ENCODE results near the gene PCNX2. TPM values are rescaled to one million over a fixed set of nuclear protein-coding genes. Genes with fewer than 3 reads are reported as not detected.
A peak's percentile ranks its signal among the peaks of the same experiment; 100 is the strongest.

The PCNX2 gene
- 10 to 100 TPM in 3 of 5 donors, 1 to 10 TPM in 2; 5.9 to 34.4 (median 10.4) TPM for total RNA-seq
- 10 to 100 TPM in 1 of 3 donors, 1 to 10 TPM in 2; 3.0 to 15.4 (median 6.0) TPM for polyA plus RNA-seq
- long read RNA-seq, donor 1 = 0 reads
- long read RNA-seq, donor 2 = 0 reads
- long read RNA-seq, donor 3, partial matches to known transcripts = 0 of 1 reads
- long read RNA-seq, donor 3, other reads (novel, unspliced or antisense) = 0 of 1 reads
- long read RNA-seq, donor 4 = 0 reads
- long read RNA-seq, donor 5, partial matches to known transcripts = 0 of 1 reads
- long read RNA-seq, donor 5, other reads (novel, unspliced or antisense) = 0 of 1 reads
- long read RNA-seq, donor 6 = 0 reads
- long read RNA-seq, donor 7 = 0 reads
- long read RNA-seq, donor 8, partial matches to known transcripts = 0 of 1 reads
- long read RNA-seq, donor 8, other reads (novel, unspliced or antisense) = 0 of 1 reads
- long read RNA-seq, donor 9, partial matches to known transcripts = 6 of 6 reads
- long read RNA-seq, donor 9, other reads (novel, unspliced or antisense) = 0 of 6 reads
- long read RNA-seq, donor 10 = 0 reads

- peak within 1 kb of the TSS; percentile 61 to 88 (median 72) for H3K4me3 ChIP-seq
- no peaks in the 10 kb centered on the region for H3K9me3 ChIP-seq
- TF ChIP-seq POLR2A (IDR thresholded peaks at IDR 0.05) (no peak), EP300 (IDR thresholded peaks at IDR 0.05) (no peak), POLR2AphosphoS5 (IDR thresholded peaks at IDR 0.05) (peak in 1 of 3 donors; percentile 7)
- TF ChIP-seq, protein P1, sequence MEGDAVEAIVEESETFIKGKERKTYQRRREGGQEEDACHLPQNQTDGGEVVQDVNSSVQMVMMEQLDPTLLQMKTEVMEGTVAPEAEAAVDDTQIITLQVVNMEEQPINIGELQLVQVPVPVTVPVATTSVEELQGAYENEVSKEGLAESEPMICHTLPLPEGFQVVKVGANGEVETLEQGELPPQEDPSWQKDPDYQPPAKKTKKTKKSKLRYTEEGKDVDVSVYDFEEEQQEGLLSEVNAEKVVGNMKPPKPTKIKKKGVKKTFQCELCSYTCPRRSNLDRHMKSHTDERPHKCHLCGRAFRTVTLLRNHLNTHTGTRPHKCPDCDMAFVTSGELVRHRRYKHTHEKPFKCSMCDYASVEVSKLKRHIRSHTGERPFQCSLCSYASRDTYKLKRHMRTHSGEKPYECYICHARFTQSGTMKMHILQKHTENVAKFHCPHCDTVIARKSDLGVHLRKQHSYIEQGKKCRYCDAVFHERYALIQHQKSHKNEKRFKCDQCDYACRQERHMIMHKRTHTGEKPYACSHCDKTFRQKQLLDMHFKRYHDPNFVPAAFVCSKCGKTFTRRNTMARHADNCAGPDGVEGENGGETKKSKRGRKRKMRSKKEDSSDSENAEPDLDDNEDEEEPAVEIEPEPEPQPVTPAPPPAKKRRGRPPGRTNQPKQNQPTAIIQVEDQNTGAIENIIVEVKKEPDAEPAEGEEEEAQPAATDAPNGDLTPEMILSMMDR (IDR thresholded peaks at IDR 0.05) = no peak
- intact Hi-C loops (cut with DNase I; ENCODE audit: low total_unique reads) = no loop called here
- H3K27ac ChIP-seq = peak within 1 kb of the TSS; percentile 59 to 79 (median 71)
- H3K27me3 ChIP-seq = peaks cover 0 to 3% (median 0%) of the 10 kb centered on the region in 3 donors
- peaks cover 6 to 24% (median 15%) of the 10 kb centered on the region in 4 donors for H3K4me1 ChIP-seq
- 0 to 3% (median 1%) methylated on average over 45 to 54 of the region's 54 CpGs for WGBS, 5 donors
- peak; percentile 67 to 88 for DNase-seq
- no peaks in the 10 kb centered on the region for H3K36me3 ChIP-seq
These were observed at the start of gene PCNX2 for GRCh38 chr1:233295237-233295974. TSS of gene PCNX2 (minus strand) at chr1:233295725. CDS start at chr1:233295478, 247 bp downstream.

- Histone ChIP-seq H3K27me3 (no peaks in the 10 kb centered on the region), H3K9me3 (no peaks in the 10 kb centered on the region), H3K36me3 (peaks cover 0 to 6% (median 0%) of the 10 kb centered on the region in 4 donors), H3K27ac (peak overlapping the region in 3 of 5 donors; percentile 10 to 36 (median 25)), H3K4me1 (peaks cover 0 to 31% (median 10%) of the 10 kb centered on the region in 4 donors), H3K4me3 (no peak overlapping the region)
- TF ChIP-seq POLR2AphosphoS5 (IDR thresholded peaks at IDR 0.05) (peak in 1 of 3 donors; percentile 22), EP300 (IDR thresholded peaks at IDR 0.05) (no peak)
- peak; percentile 38 to 61 for DNase-seq
- intact Hi-C loops (cut with DNase I; ENCODE audit: low total_unique reads) = no loop called here
- WGBS, 5 donors = 25 to 54% (median 31%) methylated on average over 1 of the region's 1 CpG
These were observed 47.7 kb upstream of the PCNX2 start for GRCh38 chr1:233343262-233343661.

GRCh38 chr1:233342086-233342485, 46.6 kb upstream of the PCNX2 start:
- TF ChIP-seq POLR2A (IDR thresholded peaks at IDR 0.05) (no peak), POLR2AphosphoS5 (IDR thresholded peaks at IDR 0.05) (no peak), EP300 (IDR thresholded peaks at IDR 0.05) (no peak)
- TF ChIP-seq, protein P1 (IDR thresholded peaks at IDR 0.05) = no peak
- no peak overlapping the region for H3K27ac ChIP-seq
- no peak overlapping the region for H3K4me3 ChIP-seq
- H3K36me3 ChIP-seq = peaks cover 0 to 3% (median 0%) of the 10 kb centered on the region in 4 donors
- intact Hi-C loops (cut with DNase I; ENCODE audit: low total_unique reads) = no loop called here
- H3K27me3 ChIP-seq = no peaks in the 10 kb centered on the region
- no peaks in the 10 kb centered on the region for H3K9me3 ChIP-seq
- no peak for DNase-seq
- H3K4me1 ChIP-seq = peaks cover 0 to 38% (median 13%) of the 10 kb centered on the region in 4 donors

- DNase-seq = no peak
- TF ChIP-seq, protein P1 (IDR thresholded peaks at IDR 0.05) = no peak
- TF ChIP-seq POLR2AphosphoS5 (IDR thresholded peaks at IDR 0.05) (no peak), EP300 (IDR thresholded peaks at IDR 0.05) (no peak), POLR2A (IDR thresholded peaks at IDR 0.05) (no peak)
- H3K9me3 ChIP-seq = no peaks in the 10 kb centered on the region
- H3K27ac ChIP-seq = no peak overlapping the region
- H3K4me1 ChIP-seq = peaks cover 0 to 45% (median 16%) of the 10 kb centered on the region in 4 donors
- peaks cover 0 to 4% (median 0%) of the 10 kb centered on the region in 3 donors for H3K27me3 ChIP-seq
- H3K36me3 ChIP-seq = no peaks in the 10 kb centered on the region
- no peak overlapping the region for H3K4me3 ChIP-seq
- WGBS, 5 donors = 44 to 59% (median 53%) methylated on average over 4 of the region's 4 CpGs
- intact Hi-C loops (cut with DNase I; ENCODE audit: low total_unique reads) = no loop called here
These were observed 45.5 kb upstream of the PCNX2 start for GRCh38 chr1:233340966-233341516.

Measured in stomach (tissue), 19 donors.